BLaER1 treated with 17β-estradiol and CSF1 and Interleukin-3, amounts not matched to agents 10 nM and 100 nM (cell line): ENCODE results near the gene THOC2.
"Not testable (repeated sequence)": the region's sequence is repeated elsewhere in the genome, so short reads cannot be mapped to it uniquely, and the experiment has no call there.

ENCODE experiments used
- H3K27ac ChIP-seq, 11 experiments: shearing (Covaris generic); formaldehyde crosslinking; 2 replicates each; pipeline ENCODE4 v1.8.1; 2022
- H3K27me3 ChIP-seq, 11 experiments: shearing (Covaris generic); formaldehyde crosslinking; 2 replicates each; pipeline ENCODE4 v1.8.1; 2022
- H3K36me3 ChIP-seq, 11 experiments: shearing (Covaris generic); formaldehyde crosslinking; 2 replicates each; pipeline ENCODE4 v1.8.1; 2022
- H3K4me1 ChIP-seq, 10 experiments: shearing (Covaris generic); formaldehyde crosslinking; 2 replicates each; pipeline ENCODE4 v1.8.1; 2022
- H3K4me2 ChIP-seq, 11 experiments: shearing (Covaris generic); formaldehyde crosslinking; 2 replicates each; pipeline ENCODE4 v1.8.1; 2022
- H3K4me3 ChIP-seq, 10 experiments: shearing (Covaris generic); formaldehyde crosslinking; 2 replicates each; pipeline ENCODE4 v1.8.1; 2022
- H3K9ac ChIP-seq, 11 experiments: shearing (Covaris generic); formaldehyde crosslinking; 2 replicates each; pipeline ENCODE4 v1.8.1; 2022
- H3K9me3 ChIP-seq, 11 experiments: shearing (Covaris generic); formaldehyde crosslinking; replicated peaks in 1 of 11; 2 replicates each; pipeline ENCODE4 v1.8.1; 2022
- H4K20me1 ChIP-seq, 11 experiments: shearing (Covaris generic); formaldehyde crosslinking; 2 replicates each; pipeline ENCODE4 v1.8.1; 2022
- Cebpa-rat ChIP-seq, 11 experiments: shearing (Covaris generic); IDR thresholded peaks; 2 replicates each; pipeline ENCODE4 v1.8.1; 2022

The THOC2 gene

GRCh38 chrX:123696334-123696733, 36.5 kb downstream of the THOC2 start:
- Histone ChIP-seq H3K36me3 (peaks cover 7 to 55% (median 21%) of the 10 kb centered on the region in 11 experiments; a peak in 17 of 22 replicates), H3K4me3 (no peak overlapping the region), H3K27me3 (peaks cover 56 to 97% (median 89%) of the 10 kb centered on the region in 11 experiments), H3K4me2 (no peak overlapping the region), H3K9ac (no peak overlapping the region), H3K4me1 (no peaks in the 10 kb centered on the region), H3K27ac (no peak overlapping the region), H3K9me3 (no peaks in the 10 kb centered on the region), H4K20me1 (peaks cover 0 to 5% (median 0%) of the 10 kb centered on the region in 11 experiments; a peak in 5 of 22 replicates)
- TF ChIP-seq Cebpa-rat (IDR thresholded peaks at IDR 0.05), result no peak

GRCh38 chrX:123695242-123695641, 37.6 kb downstream of the THOC2 start:
- Histone ChIP-seq H3K9ac (no peak overlapping the region), H3K4me3 (no peak overlapping the region), H3K9me3 (no peaks in the 10 kb centered on the region), H3K4me1 (no peaks in the 10 kb centered on the region), H3K27me3 (peaks cover 67 to 100% (median 97%) of the 10 kb centered on the region in 11 experiments), H3K4me2 (no peak overlapping the region), H3K36me3 (peaks cover 9 to 56% (median 28%) of the 10 kb centered on the region in 11 experiments; a peak in 18 of 22 replicates), H4K20me1 (peaks cover 0 to 5% (median 0%) of the 10 kb centered on the region in 11 experiments; a peak in 5 of 22 replicates), H3K27ac (no peak overlapping the region)
- no peak for TF ChIP-seq Cebpa-rat (IDR thresholded peaks at IDR 0.05)

- no peak for TF ChIP-seq Cebpa-rat (IDR thresholded peaks at IDR 0.05)
These were observed 41.1 kb downstream of the THOC2 start for GRCh38 chrX:123691776-123692175.

DNA sequence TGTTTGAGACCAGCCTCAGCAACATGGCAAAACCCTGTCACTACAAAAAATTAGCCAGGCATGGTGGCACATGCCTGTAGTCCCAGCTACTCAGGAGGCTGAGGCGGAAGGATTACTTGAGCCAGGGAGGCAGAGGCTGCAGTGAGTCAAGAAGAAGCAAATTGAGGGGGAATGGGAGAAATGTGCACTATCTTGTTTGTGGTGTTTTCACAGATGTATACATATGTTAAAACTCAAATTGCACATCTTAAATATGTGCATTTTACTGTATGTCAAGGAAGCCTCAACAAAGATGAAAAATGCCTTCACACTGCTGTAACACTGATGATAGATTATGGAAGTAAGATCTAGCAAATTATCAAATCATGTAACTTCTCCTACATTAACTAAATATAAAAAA, 44.3 kb downstream of the THOC2 start:
- H4K20me1 ChIP-seq, result peaks cover 0 to 6% (median 3%) of the 10 kb centered on the region in 11 experiments; a peak in 5 of 22 replicates
- H3K9me3 ChIP-seq, result no peaks in the 10 kb centered on the region
- peaks cover 0 to 12% (median 0%) of the 10 kb centered on the region in 10 experiments; a peak in 4 of 20 replicates for H3K4me1 ChIP-seq
- H3K36me3 ChIP-seq, result peaks cover 23 to 93% (median 47%) of the 10 kb centered on the region in 11 experiments; a peak in 21 of 22 replicates
- no peak overlapping the region for H3K4me3 ChIP-seq
- no peak overlapping the region for H3K4me2 ChIP-seq
- no peak overlapping the region for H3K27ac ChIP-seq
- no peak for TF ChIP-seq Cebpa-rat (IDR thresholded peaks at IDR 0.05)
- H3K9ac ChIP-seq, result no peak overlapping the region
- peaks cover 50 to 100% (median 94%) of the 10 kb centered on the region in 11 experiments for H3K27me3 ChIP-seq

More at GRCh38 chrX:123691776-123692175, 41.1 kb downstream of the THOC2 start:
- H3K4me1 ChIP-seq, result no peaks in the 10 kb centered on the region
- no peak overlapping the region for H3K27ac ChIP-seq
- H4K20me1 ChIP-seq, result peaks cover 0 to 6% (median 3%) of the 10 kb centered on the region in 11 experiments; a peak in 5 of 22 replicates
- no peaks in the 10 kb centered on the region for H3K9me3 ChIP-seq
- H3K36me3 ChIP-seq, result peaks cover 12 to 91% (median 47%) of the 10 kb centered on the region in 11 experiments; a peak in 21 of 22 replicates
- no peak overlapping the region for H3K4me3 ChIP-seq
- no peak overlapping the region for H3K4me2 ChIP-seq
- H3K9ac ChIP-seq, result no peak overlapping the region
- H3K27me3 ChIP-seq, result peaks cover 72 to 100% (median 96%) of the 10 kb centered on the region in 11 experiments

DNA sequence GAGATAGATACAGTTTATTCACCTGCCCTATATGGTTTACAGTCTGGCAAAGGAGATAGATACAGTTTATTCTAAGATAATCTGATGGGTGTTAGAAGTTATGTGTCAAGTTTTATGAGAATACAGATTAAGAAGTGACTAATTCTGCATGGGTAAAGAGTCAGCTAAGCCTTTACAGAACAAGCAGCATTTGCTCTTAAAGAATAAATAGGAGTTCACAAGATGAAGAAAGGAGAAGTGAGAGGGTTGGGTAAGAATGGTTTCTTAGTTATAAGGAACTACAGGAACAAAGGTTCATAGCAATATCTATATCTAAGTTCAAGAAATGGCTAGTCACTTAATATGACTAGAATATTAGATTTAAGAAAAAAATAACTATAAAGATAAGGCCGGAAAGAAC, 47.6 kb downstream of the THOC2 start:
- H3K4me3 ChIP-seq, result no peak overlapping the region
- H4K20me1 ChIP-seq, result peaks cover 0 to 6% (median 3%) of the 10 kb centered on the region in 11 experiments; a peak in 4 of 22 replicates
- no peak overlapping the region for H3K4me2 ChIP-seq
- no peak for TF ChIP-seq Cebpa-rat (IDR thresholded peaks at IDR 0.05)
- peaks cover 0 to 12% (median 0%) of the 10 kb centered on the region in 10 experiments; a peak in 4 of 20 replicates for H3K4me1 ChIP-seq
- H3K27me3 ChIP-seq, result peaks cover 44 to 100% (median 94%) of the 10 kb centered on the region in 11 experiments
- no peaks in the 10 kb centered on the region for H3K9me3 ChIP-seq
- peaks cover 7 to 99% (median 51%) of the 10 kb centered on the region in 11 experiments; a peak in 21 of 22 replicates for H3K36me3 ChIP-seq
- no peak overlapping the region for H3K27ac ChIP-seq
- no peak overlapping the region for H3K9ac ChIP-seq

- TF ChIP-seq Cebpa-rat (IDR thresholded peaks at IDR 0.05), result no peak
- Histone ChIP-seq H3K27ac (no peak overlapping the region), H4K20me1 (peaks cover 0 to 5% (median 0%) of the 10 kb centered on the region in 11 experiments; a peak in 1 of 22 replicates), H3K27me3 (peaks cover 29 to 94% (median 74%) of the 10 kb centered on the region in 11 experiments), H3K9ac (no peak overlapping the region), H3K4me2 (no peak overlapping the region), H3K4me3 (no peak overlapping the region), H3K36me3 (peaks cover 0 to 92% (median 63%) of the 10 kb centered on the region in 11 experiments; a peak in 21 of 22 replicates), H3K4me1 (peaks cover 0 to 12% (median 0%) of the 10 kb centered on the region in 10 experiments; a peak in 4 of 20 replicates), H3K9me3 (no peaks in the 10 kb centered on the region)
These were observed 50.7 kb downstream of the THOC2 start for GRCh38 chrX:123682186-123682585.

DNA sequence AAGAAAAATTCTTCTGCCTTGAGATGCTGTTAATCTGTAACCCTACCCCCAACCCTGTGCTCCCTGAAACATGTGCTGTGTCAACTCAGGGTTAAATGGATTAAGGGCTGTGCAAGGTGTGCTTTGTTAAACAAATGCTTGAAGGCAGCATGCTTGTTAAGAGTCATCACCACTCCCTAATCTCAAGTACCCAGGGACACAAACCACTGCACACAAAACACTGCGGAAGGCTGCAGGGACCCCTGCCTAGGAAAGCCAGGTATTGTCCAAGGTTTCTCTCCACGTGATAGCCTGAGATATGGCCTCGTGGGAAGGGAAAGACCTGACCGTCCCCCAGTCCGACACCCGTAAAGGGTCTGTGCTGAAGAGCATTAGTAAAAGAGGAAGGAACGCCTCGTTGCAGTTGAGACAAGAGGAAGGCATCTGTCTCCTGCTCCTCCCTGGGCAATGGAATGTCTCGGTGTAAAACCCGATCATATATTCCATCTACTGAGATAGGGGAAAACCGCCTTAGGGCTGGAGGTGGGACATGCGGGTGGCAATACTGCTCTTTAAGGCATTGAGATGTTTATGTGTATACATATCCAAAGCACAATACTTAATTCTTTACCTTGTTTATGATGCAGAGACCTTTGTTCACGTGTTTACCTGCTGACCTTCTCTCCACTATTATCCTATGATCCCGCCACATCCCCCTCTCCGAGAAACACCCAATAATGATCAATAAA, 53.0 kb downstream of the THOC2 start:
- Histone ChIP-seq H3K36me3 (peaks cover 15 to 90% (median 75%) of the 10 kb centered on the region in 11 experiments), H3K27me3 (peaks cover 29 to 89% (median 64%) of the 10 kb centered on the region in 11 experiments)
- not testable (repeated sequence) for H3K27ac ChIP-seq, H3K9me3 ChIP-seq, H3K4me2 ChIP-seq, H3K9ac ChIP-seq, H3K4me3 ChIP-seq, H4K20me1 ChIP-seq, H3K4me1 ChIP-seq

DNA sequence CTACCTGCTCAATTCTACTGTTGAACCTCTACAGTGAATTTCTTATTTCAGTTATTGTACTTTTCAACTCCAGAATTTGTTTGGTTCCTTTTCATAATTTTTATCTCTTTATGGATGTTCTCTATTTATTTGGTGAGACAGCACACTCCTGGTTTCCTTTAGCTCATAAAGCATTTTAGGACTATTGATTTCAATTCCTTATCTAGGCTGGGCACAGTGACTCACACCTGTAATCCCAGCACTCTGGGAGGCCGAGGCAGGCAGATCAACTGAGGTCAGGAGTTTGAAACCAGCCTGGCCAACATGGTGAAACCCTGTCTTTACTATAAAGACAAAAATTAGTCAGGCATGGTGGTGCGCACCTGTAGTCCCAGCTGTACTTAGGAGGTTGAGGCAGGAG, 57.7 kb downstream of the THOC2 start:
- no peak for TF ChIP-seq Cebpa-rat (IDR thresholded peaks at IDR 0.05)
- Histone ChIP-seq H3K27me3 (peaks cover 0 to 82% (median 48%) of the 10 kb centered on the region in 11 experiments; a peak in 20 of 22 replicates), H3K9ac (no peak overlapping the region), H3K4me1 (no peaks in the 10 kb centered on the region), H4K20me1 (no peaks in the 10 kb centered on the region), H3K4me2 (no peak overlapping the region), H3K36me3 (peaks cover 26 to 87% (median 68%) of the 10 kb centered on the region in 11 experiments), H3K27ac (no peak overlapping the region), H3K4me3 (no peak overlapping the region), H3K9me3 (no peaks in the 10 kb centered on the region; a peak in 1 of 22 replicates)

DNA sequence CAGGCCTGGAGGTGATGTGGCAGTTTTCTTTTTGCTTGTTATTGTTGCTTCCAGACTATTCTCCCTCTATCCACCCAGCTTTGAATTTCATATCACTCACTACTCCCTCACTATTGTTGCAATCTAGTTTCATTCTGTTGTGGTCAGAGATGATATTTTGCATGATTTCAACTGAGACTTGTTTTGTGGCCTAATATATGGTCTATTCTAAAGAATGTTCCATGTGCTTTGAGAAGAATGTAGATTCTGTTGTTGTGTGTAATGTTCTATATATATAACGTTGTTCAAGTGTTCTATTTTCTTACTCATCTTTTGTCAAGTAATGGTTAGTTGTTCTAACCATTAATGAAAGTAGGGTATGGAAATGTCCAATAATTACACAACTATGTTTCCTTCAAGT, 59.0 kb downstream of the THOC2 start:
- Histone ChIP-seq H3K4me1 (no peaks in the 10 kb centered on the region), H3K4me3 (no peak overlapping the region), H3K4me2 (no peak overlapping the region), H3K9me3 (no peaks in the 10 kb centered on the region; a peak in 1 of 22 replicates), H4K20me1 (no peaks in the 10 kb centered on the region; a peak in 1 of 22 replicates), H3K36me3 (peaks cover 29 to 87% (median 63%) of the 10 kb centered on the region in 11 experiments; a peak in 21 of 22 replicates), H3K9ac (no peak overlapping the region), H3K27me3 (peaks cover 5 to 84% (median 57%) of the 10 kb centered on the region in 11 experiments; a peak in 21 of 22 replicates), H3K27ac (no peak overlapping the region)
- TF ChIP-seq Cebpa-rat (IDR thresholded peaks at IDR 0.05), result no peak
